Pancreas (tissue), 10 donors: ENCODE results near the gene NHSL1. TPM values are rescaled to one million over a fixed set of nuclear protein-coding genes. Genes with fewer than 3 reads are reported as not detected.

Source experiments
- ATAC-seq, 4 donors: fragments of 200-7000 bp; cut with Tn5 transposase; one replicate each; pipeline versions ENCODE4 v1.8.0 to v1.9.1; 2020; ENCODE audit warnings: mild to moderate bottlenecking in 4 of 4, moderate library complexity in 4 of 4
- DNase-seq, 6 donors: peaks; one replicate each; pipeline ENCODE4 v3.0.0-alpha.2; 2020
- FAIRE-seq: peaks from 2 replicates; lab custom pipeline; 2012; peaks lifted over from hg19 to GRCh38; lab: Jason Lieb, UNC
- H3K27ac ChIP-seq, 4 donors: fragments of 200-600 bp; sonication (generic); 1 replicate in 3 of 4; 2 replicates in 1 of 4; pipeline versions ENCODE4 v1.5.0 to v1.8.0; 2020
- H3K27me3 ChIP-seq, 4 donors: fragments of 200-600 bp; one replicate each; pipeline ENCODE4 v1.8.0; 2021
- H3K36me3 ChIP-seq, 3 donors: fragments of 200-600 bp; sonication (generic) in 1 of 3; one replicate each; pipeline versions ENCODE4 v1.5.0 to v1.8.0; 2020 to 2021
- H3K4me1 ChIP-seq, 3 donors: fragments of 200-600 bp; one replicate each; pipeline ENCODE4 v1.8.0; 2021
- H3K4me3 ChIP-seq, 4 donors: fragments of 200-600 bp; sonication (generic) in 2 of 4; one replicate each; pipeline versions ENCODE4 v1.5.0 to v1.8.0; 2020 to 2021
- H3K9me3 ChIP-seq, 4 donors: fragments of 200-600 bp; one replicate each; pipeline ENCODE4 v1.8.0; 2021
- CTCF ChIP-seq, 4 donors: fragments of 200-600 bp; sonication (generic) in 3 of 4; IDR thresholded peaks; one replicate each; pipeline versions ENCODE4 v1.5.0 to v1.8.0; 2021; ENCODE audit warnings: antibody characterized with exemption in 4 of 4
- WGBS, 2 donors: extraction: QIAGEN DNeasy Blood & Tissue Kit; methylation state at CpG; one replicate each; pipeline ENCODE4 v1.1.7; 2013; 5-methylcytosine and 5-hydroxymethylcytosine counted together
- intact Hi-C, 3 donors: fragments of 100-400 bp; cut with DNase I; formaldehyde crosslinking; loops; one replicate each; pipeline versions ENCODE4 v1.11.1 to v1.14.2; 2022
- polyA plus RNA-seq, 2 donors: library from polyadenylated mRNA; stranded (reverse); fragments of 200-250 nt; gene quantifications; one replicate each; pipeline ENCODE4 v1.2.3, GENCODE V29; 2013
- total RNA-seq, 6 donors: library from RNA; stranded (reverse); fragmentation: NEBNext Ultra II Directional in 4 of 6; extraction: Animal tissue kit (Norgen Biotek cat#: 25700) in 4 of 6; gene quantifications; one replicate each; pipeline versions ENCODE4 v1.2.1 to v1.2.4, GENCODE V29; 2021 to 2023
- donor health status: healthy with polysubstance abuse.
- donor health status: DM: no; HTN: no; CAD: no; lungs with moderate emphysema.
- donor health status: DM: no; HTN: no; CAD: no.
- donor health status: control.
- donor health status: control.
- donor health status: Bipolar disorder and iron deficiency.
- donor health status: DM: yes; HTN: yes; CAD: no.
- donor health status: DM: no; HTN: no; CAD: no.
- donor health status: DM: no; HTN: no; CAD: no.
- donor health status: DM: yes; HTN: yes; CAD: no.

The NHSL1 gene
- total and polyA plus RNA-seq, 8 donors, result 3.5 to 16.3 (median 8.9) TPM

GRCh38 chr6:138484018-138484731 is 15.1 kb downstream of the NHSL1 start:
- Histone ChIP-seq H3K4me3 (no peak overlapping the region), H3K4me1 (peaks cover 0 to 18% (median 16%) of the 10 kb centered on the region in 3 donors), H3K27ac (peak overlapping the region in 1 of 4 donors; percentile 2), H3K27me3 (no peaks in the 10 kb centered on the region), H3K9me3 (no peaks in the 10 kb centered on the region), H3K36me3 (no peaks in the 10 kb centered on the region)
- ATAC-seq (no peak), DNase-seq (no peak), FAIRE-seq (no peak)
- 73 to 89% methylated on average over 3 of the region's 3 CpGs for WGBS, 2 donors
- intact Hi-C loops, result no loop called here
- TF ChIP-seq CTCF (IDR thresholded peaks at IDR 0.05), result no peak

GRCh38 chr6:138482816-138483215 is 16.5 kb downstream of the NHSL1 start:
- Histone ChIP-seq H3K36me3 (no peaks in the 10 kb centered on the region), H3K27me3 (no peaks in the 10 kb centered on the region), H3K9me3 (no peaks in the 10 kb centered on the region), H3K27ac (no peak overlapping the region), H3K4me3 (no peak overlapping the region), H3K4me1 (peaks cover 0 to 24% (median 16%) of the 10 kb centered on the region in 3 donors)
- FAIRE-seq (no peak), DNase-seq (no peak), ATAC-seq (no peak)
- intact Hi-C loops, result no loop called here
- TF ChIP-seq CTCF (IDR thresholded peaks at IDR 0.05), result no peak
- 88 to 92% methylated on average over 3 of the region's 3 CpGs for WGBS, 2 donors

GRCh38 chr6:138480279-138480949 is 18.9 kb downstream of the NHSL1 start:
- H3K4me1 ChIP-seq, result peaks cover 0 to 24% (median 16%) of the 10 kb centered on the region in 3 donors
- H3K4me3 ChIP-seq, result no peak overlapping the region
- H3K9me3 ChIP-seq, result no peaks in the 10 kb centered on the region
- peak overlapping the region in 2 of 4 donors; percentile 20 to 52 for H3K27ac ChIP-seq
- H3K36me3 ChIP-seq, result no peaks in the 10 kb centered on the region
- 44 to 51% methylated on average over 6 of the region's 6 CpGs for WGBS, 2 donors
- DNase-seq (peak in 1 of 6 donors; percentile 45), ATAC-seq (peak in 3 of 4 donors; percentile 44 to 87 (median 65)), FAIRE-seq (no peak)
- intact Hi-C loops, result no loop called here
- no peaks in the 10 kb centered on the region for H3K27me3 ChIP-seq
- no peak for TF ChIP-seq CTCF (IDR thresholded peaks at IDR 0.05)

GRCh38 chr6:138477913-138478539 is 21.3 kb downstream of the NHSL1 start:
- no peaks in the 10 kb centered on the region for H3K36me3 ChIP-seq
- H3K9me3 ChIP-seq, result no peaks in the 10 kb centered on the region
- ATAC-seq, result peak in 2 of 4 donors; percentile 17 to 69

More at GRCh38 chr6:138477913-138478539, 21.3 kb downstream of the NHSL1 start:
- WGBS, 2 donors, result 71 to 78% methylated on average over 4 of the region's 4 CpGs
- Histone ChIP-seq H3K4me1 (peaks cover 0 to 24% (median 16%) of the 10 kb centered on the region in 3 donors), H3K27ac (peak overlapping the region in 1 of 4 donors; percentile 26), H3K27me3 (no peaks in the 10 kb centered on the region), H3K4me3 (no peak overlapping the region)
- intact Hi-C loops, result no loop called here
- DNase-seq, result no peak
- FAIRE-seq, result no peak
- TF ChIP-seq CTCF (IDR thresholded peaks at IDR 0.05), result no peak
